Caco-2 (cell line): ENCODE data around the gene SOBP. TPM values are rescaled to one million over a fixed set of nuclear protein-coding genes. Genes with fewer than 3 reads are reported as not detected.

Source experiments
- BruUV-seq: library from RNA; stranded (reverse); fragments of 400-500 nt; replicated peaks from 2 replicates; lab custom pipeline; 2021; lab: Mats Ljungman, UMichigan
- CTCF ChIA-PET: fragments of 300-600 bp; sonication (Branson Sonifier 250); formaldehyde crosslinking; loops from one replicate; lab custom pipeline; 2022; ENCODE audit warnings: antibody characterized with exemption; lab: Charles Lee
- POLR2A ChIA-PET: fragments of 300-600 bp; sonication (Branson Sonifier 250); formaldehyde crosslinking; loops from one replicate; lab custom pipeline; 2022; ENCODE audit warnings: antibody characterized with exemption; lab: Charles Lee
- DNase-seq, 2 experiments: peaks; one replicate each; pipeline versions ENCODE4 v3.0.0 to v3.0.0-alpha.2; 2020 to 2022
- H3K27me3 ChIP-seq: replicated peaks from 2 replicates; pipeline ENCODE4 v1.6.0; 2011; ENCODE audit warnings: low read length; ENCODE audit not compliant: control insufficient read depth, insufficient read depth
- H3K36me3 ChIP-seq: 2 replicates; pipeline ENCODE4 v1.5.1; 2011; ENCODE audit warnings: low read length; ENCODE audit not compliant: control insufficient read depth, insufficient read depth
- H3K4me1 ChIP-seq: fragments of 250-450 bp; sonication (Bioruptor Pico); 2 replicates; pipeline ENCODE4 v1.5.1; 2020; ENCODE audit warnings: mild to moderate bottlenecking
- H3K4me3 ChIP-seq: 2 replicates; pipeline ENCODE4 v1.5.1; 2011; ENCODE audit warnings: low read depth, mild to moderate bottlenecking, control low read depth, low read length
- H3K9me3 ChIP-seq: fragments of 250-450 bp; sonication (Bioruptor Pico); 2 replicates; pipeline ENCODE4 v1.5.1; 2020; ENCODE audit warnings: mild to moderate bottlenecking, moderate library complexity
- H3K27ac Mint-ChIP-seq: one replicate; pipeline ENCODE4 v1.8.0; 2022; ENCODE audit warnings: mixed read lengths; ENCODE audit not compliant: unreplicated experiment
- H3K27me3 Mint-ChIP-seq: one replicate; pipeline ENCODE4 v1.8.0; 2022; ENCODE audit warnings: mixed read lengths; ENCODE audit not compliant: insufficient read depth, unreplicated experiment
- H3K36me3 Mint-ChIP-seq: one replicate; pipeline ENCODE4 v1.8.0; 2022; ENCODE audit warnings: mild to moderate bottlenecking, mixed read lengths; ENCODE audit not compliant: insufficient read depth, unreplicated experiment
- H3K4me1 Mint-ChIP-seq: one replicate; pipeline ENCODE4 v1.8.0; 2022; ENCODE audit warnings: low read depth, mixed read lengths; ENCODE audit not compliant: unreplicated experiment
- H3K4me3 Mint-ChIP-seq: one replicate; pipeline ENCODE4 v1.8.0; 2022; ENCODE audit warnings: mild to moderate bottlenecking, moderate library complexity, mixed read lengths; ENCODE audit not compliant: unreplicated experiment
- H3K9me3 Mint-ChIP-seq: one replicate; pipeline ENCODE4 v1.8.0; 2022; ENCODE audit warnings: mixed read lengths; ENCODE audit not compliant: unreplicated experiment
- CTCF ChIP-seq, 2 experiments: fragments of 200-600 bp in 1 of 2; IDR thresholded peaks; 1 replicate in 1 of 2; 2 replicates in 1 of 2; pipeline versions ENCODE4 v1.5.1 to v1.8.0; 2011 to 2022; ENCODE audit warnings: antibody characterized with exemption in 1 of 2, control low read depth in 1 of 2, inconsistent platforms in 1 of 2, low read depth in 1 of 2, low read length in 1 of 2, mild to moderate bottlenecking in 1 of 2, moderate library complexity in 1 of 2; ENCODE audit not compliant: insufficient read depth in 1 of 2, severe bottlenecking in 1 of 2, unreplicated experiment in 1 of 2
- intact Hi-C: fragments of 100-400 bp; cut with micrococcal nuclease; formaldehyde crosslinking; loops from one replicate; pipeline ENCODE4 v1.10.0; 2022; ENCODE audit not compliant: unreplicated experiment
- total RNA-seq: library from RNA; stranded (reverse); gene quantifications from 2 replicates; pipeline ENCODE4 v1.2.3, GENCODE V29; 2022

SOBP gene
- total RNA-seq, 1 experiment from 2014 or later = not detected

- intact Hi-C loops = no loop called here
- no peaks in the 10 kb centered on the region for H3K27me3 ChIP-seq
- BruUV-seq = no TSS peak
- DNase-seq = no peak
- no peak for TF ChIP-seq CTCF (IDR thresholded peaks at IDR 0.05; ENCODE audit: insufficient read depth in 1 of 2, low read depth in 1 of 2, low read length in 1 of 2, severe bottlenecking in 1 of 2, unreplicated experiment in 1 of 2)
- Mint-ChIP-seq H3K9me3 (peaks cover 9% of the 10 kb centered on the region), H3K36me3 (no peaks in the 10 kb centered on the region), H3K4me1 (peaks cover 25% of the 10 kb centered on the region), H3K27ac (no peak overlapping the region), H3K27me3 (peaks cover 6% of the 10 kb centered on the region), H3K4me3 (no peak overlapping the region)
- no peak overlapping the region for H3K4me3 ChIP-seq
- H3K36me3 ChIP-seq = no peaks in the 10 kb centered on the region
- peaks cover 29% of the 10 kb centered on the region for H3K4me1 ChIP-seq
- ChIA-PET CTCF (no interaction called here), POLR2A (no interaction called here)
- no peaks in the 10 kb centered on the region for H3K9me3 ChIP-seq
These were observed 53.6 kb downstream of the SOBP start for GRCh38 chr6:107543567-107543966.

GRCh38 chr6:107545763-107546162 is 55.8 kb downstream of the SOBP start:
- POLR2A ChIA-PET = no interaction called here
- BruUV-seq = no TSS peak

GRCh38 chr6:107546691-107547450 is 57.0 kb downstream of the SOBP start:
- Mint-ChIP-seq H3K4me1 (peaks cover 5% of the 10 kb centered on the region), H3K27me3 (peaks cover 6% of the 10 kb centered on the region), H3K9me3 (peaks cover 6% of the 10 kb centered on the region), H3K36me3 (peaks cover 5% of the 10 kb centered on the region), H3K4me3 (no peak overlapping the region), H3K27ac (no peak overlapping the region)
- Histone ChIP-seq H3K36me3 (no peaks in the 10 kb centered on the region), H3K4me3 (no peak overlapping the region), H3K27me3 (no peaks in the 10 kb centered on the region), H3K4me1 (no peaks in the 10 kb centered on the region), H3K9me3 (no peaks in the 10 kb centered on the region)
- BruUV-seq = no TSS peak
- DNase-seq = no peak
- ChIA-PET CTCF (no interaction called here), POLR2A (no interaction called here)
- intact Hi-C loops = no loop called here
- no peak for TF ChIP-seq CTCF (IDR thresholded peaks at IDR 0.05; ENCODE audit: insufficient read depth in 1 of 2, low read depth in 1 of 2, low read length in 1 of 2, severe bottlenecking in 1 of 2, unreplicated experiment in 1 of 2)

More at GRCh38 chr6:107545763-107546162, 55.8 kb downstream of the SOBP start:
- Mint-ChIP-seq H3K27ac (no peak overlapping the region), H3K36me3 (peaks cover 5% of the 10 kb centered on the region), H3K4me3 (no peak overlapping the region), H3K4me1 (peaks cover 7% of the 10 kb centered on the region), H3K9me3 (peaks cover 9% of the 10 kb centered on the region), H3K27me3 (peaks cover 6% of the 10 kb centered on the region)
- no peak for TF ChIP-seq CTCF (IDR thresholded peaks at IDR 0.05; ENCODE audit: insufficient read depth in 1 of 2, low read depth in 1 of 2, low read length in 1 of 2, severe bottlenecking in 1 of 2, unreplicated experiment in 1 of 2)
- Histone ChIP-seq H3K4me3 (no peak overlapping the region), H3K4me1 (peaks cover 7% of the 10 kb centered on the region; the same call in 1 of the 2 replicates), H3K27me3 (no peaks in the 10 kb centered on the region), H3K36me3 (no peaks in the 10 kb centered on the region), H3K9me3 (no peaks in the 10 kb centered on the region)
- CTCF ChIA-PET = no interaction called here
- DNase-seq = no peak
- intact Hi-C loops = no loop called here
